Astrocyte of the spinal cord (primary cell): Measurements from ENCODE around the gene FYB1.

Source experiments
- DNase-seq: peaks from one replicate; pipeline ENCODE4 v3.0.0; 2011; ENCODE audit warnings: low read depth, low spot score
- H3K4me3 ChIP-seq: 2 replicates; pipeline ENCODE4 v1.5.1; 2011; ENCODE audit warnings: low read depth, mild to moderate bottlenecking, low read length, moderate library complexity
- in situ Hi-C: cut with HindIII; loops from 2 replicates; pipeline ENCODE4 v1.10.0; 2017; ENCODE audit warnings: low sequenced_read_pairs
- TF ChIP-seq, protein P1 (sequence below): IDR thresholded peaks from 2 replicates; pipeline ENCODE4 v1.5.1; 2012; ENCODE audit warnings: low read depth, mild to moderate bottlenecking, low read length, inconsistent platforms

The FYB1 gene

DNA sequence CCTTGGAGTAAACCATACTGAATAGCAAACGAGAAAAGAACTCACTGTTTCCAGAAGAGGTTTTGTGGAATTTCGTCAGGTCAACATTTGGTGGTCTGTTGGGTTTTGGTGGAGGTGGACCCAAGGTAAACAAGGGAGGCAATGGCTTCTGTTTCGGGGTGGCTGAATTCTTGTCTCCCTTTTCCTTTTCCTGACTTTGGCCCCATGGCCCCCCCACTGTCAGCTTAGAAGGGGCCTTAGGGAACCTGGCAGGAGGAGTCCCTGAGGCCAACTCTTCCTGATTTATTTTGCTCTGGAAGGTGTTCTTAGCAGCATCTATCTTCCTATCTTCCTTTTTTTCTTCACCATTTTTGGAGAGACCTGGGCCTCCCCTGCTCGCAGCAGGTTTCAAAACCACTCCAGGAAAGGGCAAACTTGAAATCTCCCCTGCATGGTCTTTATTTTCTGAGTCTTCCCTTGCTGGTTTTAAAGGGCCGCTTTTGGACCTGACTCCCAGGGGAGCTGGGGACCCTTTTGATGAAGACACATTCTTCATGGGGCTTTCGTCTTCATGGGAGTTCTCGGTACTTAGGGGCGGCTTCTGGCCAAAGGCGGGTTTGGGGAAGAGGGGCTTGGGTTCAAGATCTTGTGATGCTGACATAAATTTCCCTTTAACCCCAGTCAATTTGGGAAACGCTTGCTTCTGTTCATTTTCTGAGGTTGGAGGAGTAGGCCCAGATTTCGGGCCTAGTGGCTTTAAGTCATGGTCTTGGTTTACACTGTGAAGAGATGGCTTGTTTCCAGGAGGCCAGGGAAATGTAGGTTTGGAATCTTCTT is 17.4 kb downstream of the FYB1 start:
- no peak overlapping the region for H3K4me3 ChIP-seq
- TF ChIP-seq, protein P1, sequence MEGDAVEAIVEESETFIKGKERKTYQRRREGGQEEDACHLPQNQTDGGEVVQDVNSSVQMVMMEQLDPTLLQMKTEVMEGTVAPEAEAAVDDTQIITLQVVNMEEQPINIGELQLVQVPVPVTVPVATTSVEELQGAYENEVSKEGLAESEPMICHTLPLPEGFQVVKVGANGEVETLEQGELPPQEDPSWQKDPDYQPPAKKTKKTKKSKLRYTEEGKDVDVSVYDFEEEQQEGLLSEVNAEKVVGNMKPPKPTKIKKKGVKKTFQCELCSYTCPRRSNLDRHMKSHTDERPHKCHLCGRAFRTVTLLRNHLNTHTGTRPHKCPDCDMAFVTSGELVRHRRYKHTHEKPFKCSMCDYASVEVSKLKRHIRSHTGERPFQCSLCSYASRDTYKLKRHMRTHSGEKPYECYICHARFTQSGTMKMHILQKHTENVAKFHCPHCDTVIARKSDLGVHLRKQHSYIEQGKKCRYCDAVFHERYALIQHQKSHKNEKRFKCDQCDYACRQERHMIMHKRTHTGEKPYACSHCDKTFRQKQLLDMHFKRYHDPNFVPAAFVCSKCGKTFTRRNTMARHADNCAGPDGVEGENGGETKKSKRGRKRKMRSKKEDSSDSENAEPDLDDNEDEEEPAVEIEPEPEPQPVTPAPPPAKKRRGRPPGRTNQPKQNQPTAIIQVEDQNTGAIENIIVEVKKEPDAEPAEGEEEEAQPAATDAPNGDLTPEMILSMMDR = no peak
- no peak for DNase-seq
- in situ Hi-C loops = no loop called here

DNA sequence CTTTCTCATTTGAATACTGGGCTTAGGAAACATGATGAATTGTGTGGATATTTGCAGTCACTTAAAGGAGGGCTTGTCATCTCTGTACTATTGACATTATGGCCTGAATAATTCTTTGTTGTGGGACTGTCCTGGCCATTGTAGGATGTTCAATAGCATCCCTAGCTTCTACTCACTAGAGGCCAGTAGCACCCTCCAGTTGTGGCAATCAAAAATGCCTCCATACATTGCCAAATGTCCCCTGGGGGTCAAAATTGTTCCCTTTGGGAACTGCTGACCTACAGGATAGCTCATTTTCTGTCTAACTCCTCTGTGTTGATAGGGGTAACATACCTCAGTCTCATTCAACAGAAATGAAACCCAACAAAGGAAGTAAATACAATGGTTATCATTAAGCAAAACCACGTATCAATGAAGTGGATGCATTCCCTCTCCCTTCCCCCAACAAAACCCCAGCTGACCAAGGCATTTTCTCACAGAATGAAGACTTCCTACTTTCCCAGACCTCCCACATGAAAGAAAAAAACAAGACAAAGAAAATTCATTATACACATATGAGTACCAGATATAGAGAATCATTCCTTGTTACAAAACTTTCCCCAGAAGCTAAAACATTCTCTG is 18.1 kb downstream of the FYB1 start:
- H3K4me3 ChIP-seq = no peak overlapping the region
- TF ChIP-seq, protein P1 = no peak
- in situ Hi-C loops = no loop called here
- no peak for DNase-seq

DNA sequence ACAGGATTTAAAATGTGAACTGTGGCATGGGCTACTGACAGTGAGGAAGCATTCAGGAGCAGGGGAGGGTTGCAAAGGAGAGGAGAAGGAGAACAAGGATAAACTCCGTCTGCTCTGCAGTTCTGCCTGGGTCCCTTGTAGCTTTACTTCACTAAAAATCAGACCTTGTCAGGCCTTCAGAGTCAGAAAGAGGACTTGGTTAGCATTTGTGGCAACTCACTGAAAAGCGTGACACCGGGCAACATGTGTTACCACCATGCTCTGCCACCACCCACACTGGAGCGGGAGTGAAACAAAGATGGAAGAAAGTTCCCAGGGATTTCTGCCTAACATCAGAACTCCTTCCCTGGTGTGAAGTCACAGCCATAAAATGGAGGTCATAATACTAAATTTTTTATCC is 19.3 kb downstream of the FYB1 start:
- no peak for DNase-seq
- TF ChIP-seq, protein P1 = no peak
- in situ Hi-C loops = no loop called here
- H3K4me3 ChIP-seq = no peak overlapping the region

DNA sequence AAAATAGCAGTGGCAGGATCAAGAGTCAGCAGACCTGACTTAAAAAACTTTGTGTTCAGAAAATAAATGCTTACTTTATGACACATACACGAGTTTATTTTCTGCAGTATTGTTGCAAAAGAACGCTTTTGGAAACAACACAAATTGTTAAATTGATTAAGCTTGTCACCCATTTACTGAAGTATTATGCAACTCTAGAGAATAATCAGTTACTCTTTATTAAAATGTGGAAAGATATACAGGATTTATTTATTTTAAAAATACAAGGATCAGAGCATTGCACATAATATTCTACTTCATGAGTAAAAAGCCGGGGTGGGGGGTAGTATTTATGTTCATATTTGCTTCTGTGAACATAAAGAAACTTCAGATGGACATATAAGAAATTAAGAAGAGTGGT is 20.0 kb downstream of the FYB1 start:
- in situ Hi-C loops = no loop called here
- DNase-seq = no peak
- TF ChIP-seq, protein P1 = no peak
- no peak overlapping the region for H3K4me3 ChIP-seq

DNA sequence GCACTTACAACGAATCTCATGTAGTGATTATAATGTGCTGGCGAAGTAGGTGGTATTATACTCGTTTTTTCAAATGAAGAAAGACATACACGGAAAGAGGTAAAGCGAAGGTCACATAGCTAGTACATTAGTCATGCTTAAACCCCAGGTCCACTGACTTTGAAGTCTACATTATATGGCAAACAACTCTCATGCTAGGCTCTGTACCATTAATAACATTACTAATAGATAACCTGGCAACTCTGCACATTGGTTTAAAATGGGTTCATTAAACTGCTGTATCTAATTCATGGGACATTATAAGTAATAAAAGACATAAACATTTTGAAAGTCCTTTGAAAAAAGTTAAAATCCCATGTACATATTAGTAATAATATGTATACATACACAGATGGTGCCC is 21.2 kb downstream of the FYB1 start:
- peak; percentile 20 for DNase-seq
- in situ Hi-C loops = no loop called here
- TF ChIP-seq, protein P1 = no peak
- H3K4me3 ChIP-seq = no peak overlapping the region

DNA sequence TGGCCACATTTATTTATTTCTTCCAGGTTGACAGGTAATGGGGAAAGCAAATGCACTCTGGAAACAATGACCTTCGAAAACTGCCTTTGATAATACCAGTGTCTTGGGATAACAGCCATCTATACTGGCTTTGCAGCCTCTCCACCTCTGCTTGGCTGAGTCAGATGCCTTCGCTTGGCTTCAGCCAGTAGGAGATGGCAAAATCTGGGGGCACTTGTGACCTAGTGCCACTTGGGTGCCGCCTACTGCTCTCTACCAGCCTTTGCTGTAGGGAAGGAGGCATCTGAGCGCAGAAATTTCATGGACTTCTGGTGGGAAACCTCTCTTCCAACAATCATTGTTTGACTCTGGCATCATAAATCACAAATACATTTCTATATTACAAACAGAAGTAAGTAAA is 21.8 kb downstream of the FYB1 start:
- TF ChIP-seq, protein P1 = no peak
- DNase-seq = no peak
- no peak overlapping the region for H3K4me3 ChIP-seq
- in situ Hi-C loops = no loop called here
